Measurements from ENCODE around the gene UQCC2.

GRCh38 chr6:33651403-33651802 is 60.1 kb downstream of the UQCC2 start:
- TF ChIP-seq CTCF (IDR thresholded peaks at IDR 0.05; ENCODE audit: insufficient read depth, low read length) (no peak), REST (IDR thresholded peaks at IDR 0.05; ENCODE audit: insufficient replicate concordance, low read depth) (no peak), POLR2AphosphoS5 (IDR thresholded peaks at IDR 0.05; ENCODE audit: low read depth) (no peak)

All from HL-60 (cell line).